ENCODE data around the gene CCT5.
"Not testable (repeated sequence)": the region's sequence is repeated elsewhere in the genome, so short reads cannot be mapped to it uniquely, and the experiment has no call there.

Gene CCT5

DNA sequence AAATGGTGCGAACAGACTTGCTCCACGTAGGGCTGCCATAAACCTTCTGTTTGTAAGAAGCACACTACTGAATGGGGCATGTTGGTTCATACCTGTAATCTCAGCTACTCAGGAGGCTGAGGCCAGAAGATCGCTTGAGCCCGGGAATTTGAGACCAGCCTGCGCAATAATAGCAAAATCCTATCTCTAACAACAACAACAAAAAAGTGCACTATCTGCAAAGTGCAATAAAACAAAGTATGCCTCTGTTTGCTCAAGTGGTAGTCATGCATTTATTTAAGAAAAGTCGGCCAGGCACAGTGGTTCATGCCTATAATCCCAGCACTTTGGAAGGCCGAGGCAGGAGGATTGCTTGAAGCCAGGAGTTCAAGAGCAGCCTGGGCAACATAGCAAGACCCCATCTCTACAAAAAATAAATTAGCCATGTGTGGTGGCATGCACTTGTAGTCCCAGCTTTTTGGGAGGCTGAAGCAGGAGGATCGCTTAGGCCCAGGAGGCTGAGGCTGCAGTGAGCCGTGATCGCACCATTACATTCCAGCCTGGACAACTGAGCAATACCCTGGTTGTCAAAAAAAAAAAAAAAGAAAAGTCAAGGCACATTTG, 5.6 kb upstream of the CCT5 start:
- no peak for FAIRE-seq
- no peak for DNase-seq (ENCODE audit: extremely low spot score, insufficient read length, low read depth)

- no peak for FAIRE-seq
- no peak for DNase-seq (ENCODE audit: extremely low spot score, insufficient read length, low read depth)
Measured at GRCh38 chr5:10246761-10247160, 3.3 kb upstream of the CCT5 start.

GRCh38 chr5:10247217-10247616, 2.9 kb upstream of the CCT5 start:
- not testable (repeated sequence) for FAIRE-seq; DNase-seq (ENCODE audit: extremely low spot score, insufficient read length, low read depth)

DNA sequence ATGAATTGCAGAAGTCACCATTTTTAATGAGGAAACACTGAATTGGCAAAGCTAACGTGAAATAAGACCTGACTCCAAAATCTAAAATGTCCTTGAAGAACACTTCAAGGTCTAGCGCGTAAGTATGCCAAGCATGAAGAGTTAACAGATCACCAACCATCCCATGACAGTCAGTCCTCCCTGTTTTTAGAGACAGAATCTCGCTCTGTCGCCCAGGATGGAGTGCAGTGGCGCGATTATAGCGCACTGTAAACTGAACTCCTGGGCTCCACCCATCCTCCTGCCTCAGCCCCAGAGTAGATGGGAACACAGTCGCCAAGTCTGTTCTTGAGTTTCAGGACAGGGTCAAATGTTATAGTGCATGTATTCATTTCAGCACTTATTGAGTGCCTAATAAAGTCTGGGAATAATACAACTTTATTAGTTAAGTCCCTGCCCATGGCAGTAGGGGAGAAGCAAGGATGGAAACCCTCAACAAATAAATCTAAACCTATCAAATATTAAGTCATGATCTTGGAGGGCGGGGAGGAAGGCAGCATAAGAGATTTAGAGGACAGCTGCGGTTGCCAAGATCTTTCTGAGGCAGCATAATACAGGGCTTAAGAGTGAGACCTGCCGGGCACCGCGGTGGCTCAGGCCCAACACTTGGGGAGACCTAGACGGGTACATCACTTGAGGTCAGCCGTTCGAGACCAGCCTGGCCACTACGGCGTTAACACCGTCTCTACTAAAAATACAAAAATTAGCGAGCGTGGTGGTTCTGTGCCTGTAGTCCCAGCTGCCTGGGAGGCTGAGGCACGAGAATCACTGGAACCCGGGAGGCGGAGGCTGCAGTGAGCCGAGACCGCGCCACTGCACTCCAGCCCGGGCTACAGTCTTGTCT, 1.5 kb upstream of the CCT5 start:
- no peak for DNase-seq (ENCODE audit: extremely low spot score, insufficient read length, low read depth)
- FAIRE-seq = no peak

GRCh38 chr5:10250806-10251276, 761 bp downstream of the CCT5 start:
- no peak for DNase-seq (ENCODE audit: extremely low spot score, insufficient read length, low read depth)

DNA sequence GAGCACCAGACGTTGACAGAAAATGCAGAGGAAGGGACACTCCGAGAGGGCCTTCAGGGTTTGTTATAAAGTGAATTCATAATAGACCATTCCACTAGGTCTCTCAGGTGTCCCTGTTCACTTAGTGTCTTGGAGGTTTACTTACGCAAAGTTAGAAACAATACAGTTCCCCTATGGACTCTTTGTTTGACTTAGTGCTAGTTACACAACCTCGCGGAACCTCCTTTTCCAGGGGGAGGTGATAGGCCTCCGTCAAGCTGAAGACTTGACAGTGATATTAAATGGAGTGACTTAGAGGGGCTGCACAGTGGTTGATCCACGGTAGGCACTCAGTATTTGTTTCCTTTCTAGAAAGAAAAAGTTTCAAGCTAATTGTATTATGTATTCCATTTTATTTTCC, 1.3 kb downstream of the CCT5 start:
- DNase-seq (ENCODE audit: extremely low spot score, insufficient read length, low read depth) = no peak
- FAIRE-seq = no peak

More at GRCh38 chr5:10250806-10251276, 761 bp downstream of the CCT5 start:
- FAIRE-seq = no peak

DNA sequence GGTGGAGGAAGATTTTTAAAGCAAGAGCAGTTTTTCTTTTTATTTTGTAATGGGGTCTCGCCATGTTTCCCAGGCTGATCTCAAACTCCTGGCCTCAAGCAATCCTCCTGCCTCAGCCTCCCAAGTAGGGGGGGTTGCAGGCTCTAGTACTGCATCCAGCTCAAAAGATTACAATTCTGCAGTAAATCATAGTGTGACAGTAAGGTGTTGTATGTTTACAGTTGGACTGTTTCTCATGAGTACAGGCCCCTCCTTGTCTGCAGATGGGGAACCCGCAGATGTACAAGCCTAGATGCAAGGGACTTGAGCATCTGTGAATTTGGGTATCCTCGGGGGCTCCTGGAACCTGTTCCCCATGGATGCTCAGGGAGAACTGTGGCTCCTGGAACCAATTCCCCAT, 3.3 kb downstream of the CCT5 start:
- FAIRE-seq (no peak), DNase-seq (ENCODE audit: extremely low spot score, insufficient read length, low read depth) (no peak)

DNA sequence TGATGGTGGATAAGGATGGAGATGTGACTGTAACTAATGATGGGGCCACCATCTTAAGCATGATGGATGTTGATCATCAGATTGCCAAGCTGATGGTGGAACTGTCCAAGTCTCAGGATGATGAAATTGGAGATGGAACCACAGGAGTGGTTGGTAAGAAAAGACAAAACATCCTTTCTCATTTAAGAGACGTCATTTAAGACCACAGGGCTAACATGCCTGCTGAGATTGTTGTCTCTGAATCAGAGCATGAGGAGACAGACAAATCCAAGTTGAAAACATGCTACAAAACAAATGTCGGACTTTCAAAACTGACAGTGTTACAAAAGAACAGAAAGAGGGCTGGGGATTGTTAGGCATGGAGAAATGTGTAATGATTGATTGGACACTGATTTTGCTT, 4.6 kb downstream of the CCT5 start:
- no peak for FAIRE-seq
- DNase-seq (ENCODE audit: extremely low spot score, insufficient read length, low read depth) = no peak

GRCh38 chr5:10257870-10258269, 7.8 kb downstream of the CCT5 start:
- DNase-seq (ENCODE audit: extremely low spot score, insufficient read length, low read depth) = no peak
- no peak for FAIRE-seq

DNA sequence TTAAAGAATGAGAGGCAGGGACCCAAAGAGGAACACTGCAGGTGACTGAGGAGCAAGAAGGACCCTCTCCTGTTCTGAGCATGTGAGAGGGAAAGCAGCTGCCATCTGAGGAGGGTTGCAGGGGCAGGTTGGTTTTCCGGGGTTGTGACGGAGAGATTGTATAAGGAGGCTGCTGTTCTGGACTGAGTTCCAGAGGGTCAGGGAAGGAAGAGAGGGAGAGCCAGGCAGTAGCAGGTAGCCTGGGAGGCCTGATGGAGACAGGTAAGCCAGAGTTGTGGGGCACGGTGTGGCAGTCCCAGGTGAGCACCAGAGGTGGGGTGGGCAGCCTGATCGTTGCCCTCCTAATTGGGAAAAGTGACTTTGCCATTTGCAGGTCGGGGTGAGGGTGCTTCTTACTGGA, 9.8 kb downstream of the CCT5 start:
- DNase-seq (ENCODE audit: extremely low spot score, insufficient read length, low read depth) (no peak), FAIRE-seq (no peak)

- DNase-seq (ENCODE audit: extremely low spot score, insufficient read length, low read depth) (no peak), FAIRE-seq (no peak)
Measured at GRCh38 chr5:10261065-10261464, 11.0 kb downstream of the CCT5 start.

DNA sequence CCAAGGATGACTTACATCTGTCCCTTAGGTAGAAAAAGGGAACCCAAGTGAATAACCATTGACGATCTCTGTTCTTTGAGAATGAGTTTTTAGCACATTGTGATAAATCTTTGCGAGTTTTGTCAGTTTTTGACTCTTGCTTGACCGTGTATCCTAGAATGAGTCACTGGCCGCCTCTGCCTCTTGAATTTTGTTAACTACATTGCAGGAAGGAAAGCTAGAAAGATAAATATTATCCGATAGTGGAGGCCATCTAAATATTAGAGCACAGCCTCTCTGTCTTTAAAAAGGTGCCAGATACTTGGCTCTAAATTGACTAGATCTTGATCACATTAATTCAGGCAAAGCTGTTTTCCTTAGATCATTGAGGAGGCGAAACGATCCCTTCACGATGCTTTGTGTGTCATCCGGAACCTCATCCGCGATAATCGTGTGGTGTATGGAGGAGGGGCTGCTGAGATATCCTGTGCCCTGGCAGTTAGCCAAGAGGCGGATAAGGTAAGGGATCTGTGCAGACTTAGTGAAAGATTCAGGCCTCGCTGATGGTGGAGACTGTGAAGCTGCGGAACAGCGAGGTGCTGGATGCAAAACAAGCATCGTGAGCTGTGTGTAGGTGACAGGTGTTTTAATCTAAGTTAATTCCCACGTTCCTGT, 12.2 kb downstream of the CCT5 start:
- no peak for FAIRE-seq
- no peak for DNase-seq (ENCODE audit: extremely low spot score, insufficient read length, low read depth)

DNA sequence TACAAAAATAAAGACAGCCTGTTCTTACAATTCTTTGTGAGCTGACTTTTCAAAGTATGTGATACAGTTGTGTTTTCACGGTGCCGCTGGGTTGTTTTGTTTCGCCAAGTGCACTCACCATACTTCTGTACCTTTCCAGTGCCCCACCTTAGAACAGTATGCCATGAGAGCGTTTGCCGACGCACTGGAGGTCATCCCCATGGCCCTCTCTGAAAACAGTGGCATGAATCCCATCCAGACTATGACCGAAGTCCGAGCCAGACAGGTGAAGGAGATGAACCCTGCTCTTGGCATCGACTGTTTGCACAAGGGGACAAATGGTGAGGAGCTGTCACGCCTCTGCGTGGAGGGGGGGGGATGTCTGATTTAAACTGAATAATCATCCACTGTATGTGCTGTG, 12.9 kb downstream of the CCT5 start:
- FAIRE-seq (no peak), DNase-seq (ENCODE audit: extremely low spot score, insufficient read length, low read depth) (no peak)

DNA sequence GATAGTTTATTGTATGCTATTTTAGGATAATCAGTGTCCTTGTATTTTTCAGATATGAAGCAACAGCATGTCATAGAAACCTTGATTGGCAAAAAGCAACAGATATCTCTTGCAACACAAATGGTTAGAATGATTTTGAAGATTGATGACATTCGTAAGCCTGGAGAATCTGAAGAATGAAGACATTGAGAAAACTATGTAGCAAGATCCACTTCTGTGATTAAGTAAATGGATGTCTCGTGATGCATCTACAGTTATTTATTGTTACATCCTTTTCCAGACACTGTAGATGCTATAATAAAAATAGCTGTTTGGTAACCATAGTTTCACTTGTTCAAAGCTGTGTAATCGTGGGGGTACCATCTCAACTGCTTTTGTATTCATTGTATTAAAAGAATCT, 14.5 kb downstream of the CCT5 start:
- FAIRE-seq (no peak), DNase-seq (ENCODE audit: extremely low spot score, insufficient read length, low read depth) (no peak)

DNA sequence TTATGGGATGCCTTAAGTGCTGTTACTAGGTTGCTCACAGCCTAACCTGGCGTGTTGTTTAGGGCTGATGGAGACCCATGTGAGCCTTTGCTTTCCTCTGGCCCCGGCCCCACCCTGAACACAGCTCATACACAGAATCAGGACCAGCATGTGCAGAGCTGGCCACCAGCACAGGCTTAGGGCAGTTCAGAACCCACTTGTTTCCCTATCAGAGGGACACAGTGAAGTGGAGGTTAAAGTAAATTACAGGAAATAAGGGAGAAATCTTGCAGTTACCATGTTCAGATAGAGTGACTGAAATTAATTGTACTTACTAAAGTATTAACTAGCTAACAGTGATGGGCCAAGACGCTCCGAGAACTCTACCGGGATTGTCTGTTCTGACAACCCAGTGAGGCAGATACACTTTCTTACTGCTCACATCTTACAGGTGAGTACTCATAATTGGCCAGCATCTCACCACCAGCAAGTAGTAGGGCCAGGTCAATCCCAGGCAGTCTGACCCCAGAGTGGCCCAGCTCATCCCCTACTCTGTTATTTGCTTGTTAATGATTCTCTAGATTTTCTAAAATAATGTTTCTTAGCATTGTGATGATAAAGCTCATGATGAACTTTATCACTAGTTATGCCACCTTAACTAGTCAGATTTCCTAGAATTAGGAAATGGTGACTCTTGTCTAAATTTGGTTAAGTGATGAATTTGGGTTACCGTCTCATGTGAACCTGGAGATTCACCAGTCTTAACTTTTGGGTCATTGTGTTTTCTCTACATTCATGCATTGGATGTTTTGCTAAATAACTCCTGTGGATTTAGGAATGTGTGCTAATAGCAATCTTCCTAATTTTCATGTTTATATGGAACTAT, 15.4 kb downstream of the CCT5 start:
- FAIRE-seq = no peak
- DNase-seq (ENCODE audit: extremely low spot score, insufficient read length, low read depth) = no peak

- no peak for FAIRE-seq
- DNase-seq (ENCODE audit: extremely low spot score, insufficient read length, low read depth) = no peak
Measured at GRCh38 chr5:10266137-10266536, 16.1 kb downstream of the CCT5 start.

GRCh38 chr5:10266839-10267238, 16.8 kb downstream of the CCT5 start:
- no peak for FAIRE-seq

DNA sequence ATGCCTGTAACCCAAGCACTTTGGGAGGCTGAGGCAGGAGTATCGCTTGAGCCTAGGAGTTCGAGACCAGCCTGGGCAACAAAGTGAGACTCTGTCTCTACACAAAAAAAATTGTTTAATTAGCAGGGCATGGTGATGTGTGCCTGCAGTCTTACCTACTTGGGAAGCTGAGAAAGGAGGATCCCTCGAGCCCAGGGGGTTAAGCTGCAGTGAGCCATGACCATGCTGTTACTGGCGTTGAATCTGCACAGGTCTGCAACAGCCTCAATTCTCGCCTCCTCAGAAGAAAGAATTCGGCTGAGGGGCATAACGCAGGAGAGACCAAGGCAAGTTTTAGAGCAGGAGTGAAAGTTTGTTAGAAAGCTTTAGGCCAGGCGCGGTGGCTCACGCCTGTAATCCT, 18.0 kb downstream of the CCT5 start:
- FAIRE-seq = no peak
- DNase-seq (ENCODE audit: extremely low spot score, insufficient read length, low read depth) = no peak

More at GRCh38 chr5:10266839-10267238, 16.8 kb downstream of the CCT5 start:
- no peak for DNase-seq (ENCODE audit: extremely low spot score, insufficient read length, low read depth)

DNA sequence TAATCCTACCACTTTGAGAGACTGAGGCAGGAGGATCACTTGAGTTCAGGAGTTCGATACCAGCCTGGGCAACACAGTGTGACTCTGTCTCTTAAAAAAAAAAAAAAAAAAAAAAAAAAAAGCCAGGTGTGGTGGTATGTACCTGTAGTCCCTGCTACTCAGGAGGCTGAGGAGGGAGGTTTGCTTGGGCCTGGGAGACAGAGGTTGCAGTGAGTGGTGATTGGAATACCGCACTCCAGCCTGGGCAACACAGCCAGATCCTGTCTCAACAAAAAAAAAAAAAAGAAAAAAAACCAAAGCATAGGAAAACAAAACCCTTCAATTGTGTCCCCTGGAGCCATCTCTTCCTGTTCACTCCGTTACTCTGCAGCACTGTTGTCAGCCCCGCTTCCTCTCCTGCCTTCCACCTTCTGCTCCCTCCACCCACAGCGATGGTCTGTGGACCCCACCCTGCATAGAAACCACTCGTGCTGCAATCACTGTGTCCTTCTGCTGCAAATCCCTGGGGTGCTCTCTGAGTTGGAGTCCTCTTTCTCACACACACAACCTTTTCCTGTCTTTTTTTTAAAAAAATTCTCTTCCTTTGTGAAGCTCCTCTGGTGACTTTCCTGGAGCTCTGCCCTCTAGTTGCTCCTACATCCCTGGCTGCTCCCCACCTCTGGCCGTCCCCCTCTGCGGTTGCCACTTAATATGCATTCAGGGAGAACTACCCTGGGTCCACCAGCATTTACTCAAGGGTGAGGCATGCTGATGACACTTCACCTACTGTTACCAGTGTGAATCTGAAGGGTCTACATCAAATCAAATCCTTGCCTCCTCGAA, 22.2 kb downstream of the CCT5 start:
- DNase-seq (ENCODE audit: extremely low spot score, insufficient read length, low read depth) (no peak), FAIRE-seq (no peak)
